GM18951 (cell line): ENCODE measurements around the gene HNRNPCL4.
"Not testable (repeated sequence)": the region's sequence is repeated elsewhere in the genome, so short reads cannot be mapped to it uniquely, and the experiment has no call there.

ENCODE experiments used
- in situ Hi-C: fragments of 300-500 bp; cut with MboI; formaldehyde crosslinking; loops from one replicate; pipeline ENCODE4 v1.12.0; 2022; ENCODE audit warnings: low sequenced_read_pairs, mixed read lengths, inconsistent platforms; ENCODE audit not compliant: unreplicated experiment

HNRNPCL4 gene

GRCh38 chr1:13165531-13165930 lies at the start of gene HNRNPCL4:
Gene HNRNPCL4, minus strand, starts transcription at chr1:13165631. Its CDS starts 164 bp downstream, at chr1:13165467.
- in situ Hi-C loops = not testable (repeated sequence)

GRCh38 chr1:13208712-13209111 lies 43.3 kb upstream of the HNRNPCL4 start:
- in situ Hi-C loops = not testable (repeated sequence)

GRCh38 chr1:13201309-13201708 lies 35.9 kb upstream of the HNRNPCL4 start, which contains the start of gene PRAMEF13:
Gene PRAMEF13, minus strand, starts transcription at chr1:13201409. Its CDS starts 1,820 bp downstream, at chr1:13199589.
- in situ Hi-C loops = not testable (repeated sequence)

GRCh38 chr1:13171548-13171947 lies 6.1 kb upstream of the HNRNPCL4 start, which contains the start of gene PRAMEF9:
Gene PRAMEF9, plus strand, starts transcription at chr1:13171848. Its CDS starts 3,433 bp downstream, at chr1:13175281.
- in situ Hi-C loops = not testable (repeated sequence)

- in situ Hi-C loops = not testable (repeated sequence)
Measured at GRCh38 chr1:13155909-13156308, 9.5 kb downstream of the HNRNPCL4 start, which contains the start of gene PRAMEF26. Gene PRAMEF26, minus strand, starts transcription at chr1:13156009. Its CDS starts 2,914 bp downstream, at chr1:13153095.

- in situ Hi-C loops = loop anchor here (25.0 kb wide), 1 partner anchor 121 kb away; the partner anchor contains the start of gene PRAMEF18
Measured at GRCh38 chr1:13116754-13117153, 48.7 kb downstream of the HNRNPCL4 start, which contains the start of gene HNRNPCL2. Gene HNRNPCL2, minus strand, starts transcription at chr1:13116854. Its CDS starts 454 bp downstream, at chr1:13116400.
